H1 (cell line): ENCODE results near the gene NAA50. TPM values are rescaled to one million over a fixed set of nuclear protein-coding genes. Genes with fewer than 3 reads are reported as not detected.

ENCODE experiments used
- CTCF ChIA-PET: fragments of 300-600 bp; sonication (Branson Sonifier 250); formaldehyde crosslinking; loops from one replicate; lab custom pipeline; 2021; ENCODE audit not compliant: partially characterized antibody; lab: Charles Lee
- POLR2A ChIA-PET: fragments of 300-600 bp; sonication (Branson Sonifier 250); formaldehyde crosslinking; loops from one replicate; lab custom pipeline; 2021; ENCODE audit warnings: inconsistent platforms; ENCODE audit not compliant: partially characterized antibody; lab: Charles Lee
- DNase-seq, 2 experiments: peaks; one replicate each; pipeline versions ENCODE4 v3.0.0 to v3.0.0-alpha.2; 2010 to 2022; ENCODE audit warnings: low spot score in 2 of 2, low read depth in 1 of 2, mixed read lengths in 1 of 2
- FAIRE-seq: peaks from 2 replicates; lab custom pipeline; 2011; peaks lifted over from hg19 to GRCh38; lab: Jason Lieb, UNC
- H2AFZ ChIP-seq: 2 replicates; pipeline ENCODE4 v1.8.1; 2012; ENCODE audit warnings: low read length, inconsistent platforms
- H2AK5ac ChIP-seq: 2 replicates; pipeline ENCODE4 v1.6.1; 2013; ENCODE audit warnings: low read depth, low read length
- H2BK120ac ChIP-seq: replicated peaks from 2 replicates; pipeline ENCODE3; 2013; ENCODE audit warnings: low read depth, low read length, inconsistent platforms
- H2BK12ac ChIP-seq: 2 replicates; pipeline ENCODE4 v1.6.1; 2013; ENCODE audit warnings: low read depth, low read length
- H2BK15ac ChIP-seq: 2 replicates; pipeline ENCODE4 v1.6.1; 2013; ENCODE audit warnings: low read length
- H2BK20ac ChIP-seq: 2 replicates; pipeline ENCODE4 v1.6.1; 2013; ENCODE audit warnings: low read length
- H2BK5ac ChIP-seq: 2 replicates; pipeline ENCODE4 v1.6.1; 2013; ENCODE audit warnings: low read depth, low read length
- H3K14ac ChIP-seq: 2 replicates; pipeline ENCODE4 v1.6.1; 2013; ENCODE audit warnings: inconsistent platforms; ENCODE audit not compliant: insufficient read length
- H3K18ac ChIP-seq: 2 replicates; pipeline ENCODE4 v1.6.1; 2013; ENCODE audit warnings: low read length; ENCODE audit errors: extremely low read depth
- H3K23ac ChIP-seq: 2 replicates; pipeline ENCODE4 v1.6.1; 2013; ENCODE audit warnings: inconsistent platforms; ENCODE audit not compliant: insufficient read length
- H3K23me2 ChIP-seq: 2 replicates; pipeline ENCODE4 v1.6.1; 2013; ENCODE audit warnings: low read depth, low read length
- H3K27ac ChIP-seq: 2 replicates; pipeline ENCODE4 v1.6.1; 2011; ENCODE audit warnings: low read depth, low read length, inconsistent platforms
- H3K27me3 ChIP-seq, 4 experiments: replicated peaks in 1 of 4; 1 replicate in 1 of 4; 2 replicates in 3 of 4; pipeline versions ENCODE4 v1.6.1 to v1.8.1; 2011 to 2013; ENCODE audit warnings: low read length in 3 of 4, mild to moderate bottlenecking in 3 of 4, inconsistent platforms in 2 of 4, mixed read lengths in 2 of 4, moderate library complexity in 1 of 4; ENCODE audit not compliant: control insufficient read depth in 3 of 4, insufficient read depth in 3 of 4; ENCODE audit errors: extremely low read depth in 1 of 4
- H3K36me3 ChIP-seq, 4 experiments: 2 replicates each; pipeline versions ENCODE4 v1.6.1 to v1.8.1; 2011 to 2013; ENCODE audit warnings: mild to moderate bottlenecking in 4 of 4, low read length in 3 of 4, moderate library complexity in 2 of 4, control low read depth in 1 of 4, inconsistent platforms in 1 of 4; ENCODE audit not compliant: insufficient read depth in 4 of 4, control insufficient read depth in 2 of 4
- H3K4ac ChIP-seq: replicated peaks from 2 replicates; pipeline ENCODE3; 2013; ENCODE audit warnings: low read length, low read depth, mixed read lengths, inconsistent platforms; ENCODE audit not compliant: insufficient read length
- H3K4me1 ChIP-seq, 4 experiments: replicated peaks in 1 of 4; 1 replicate in 1 of 4; 2 replicates in 3 of 4; pipeline versions ENCODE4 v1.6.1 to v1.8.1; 2011 to 2013; ENCODE audit warnings: low read length in 3 of 4, inconsistent platforms in 2 of 4, mixed read lengths in 1 of 4; ENCODE audit not compliant: insufficient read depth in 4 of 4, control insufficient read depth in 3 of 4
- H3K4me2 ChIP-seq, 2 experiments: 2 replicates each; pipeline versions ENCODE4 v1.6.1 to v1.8.1; 2011 to 2013; ENCODE audit warnings: low read depth in 2 of 2, low read length in 2 of 2, control low read depth in 1 of 2, inconsistent platforms in 1 of 2, mild to moderate bottlenecking in 1 of 2; ENCODE audit not compliant: insufficient read depth in 1 of 2
- H3K4me3 ChIP-seq, 4 experiments: fragments of 200-600, 300-600 bp in 1 of 4; sonication (generic), shearing (Covaris generic), sonication (Bioruptor Twin) in 1 of 4; 2 replicates each; pipeline versions ENCODE4 v1.5.1 to v1.8.1; 2011 to 2016; ENCODE audit warnings: low read length in 4 of 4, low read depth in 3 of 4, control low read depth in 2 of 4, inconsistent platforms in 2 of 4, mild to moderate bottlenecking in 2 of 4, mixed read lengths in 1 of 4, moderate library complexity in 1 of 4; ENCODE audit not compliant: insufficient read depth in 2 of 4; ENCODE audit errors: extremely low read depth in 1 of 4
- H3K56ac ChIP-seq: replicated peaks from 2 replicates; pipeline ENCODE3; 2013; ENCODE audit warnings: low read depth, mild to moderate bottlenecking, mixed read lengths, low read length, inconsistent platforms; ENCODE audit not compliant: insufficient read length
- H3K79me1 ChIP-seq: 2 replicates; pipeline ENCODE4 v1.6.1; 2013; ENCODE audit warnings: low read depth, low read length, control low read depth
- H3K79me2 ChIP-seq, 2 experiments: 2 replicates each; pipeline versions ENCODE4 v1.6.1 to v1.8.1; 2012 to 2013; ENCODE audit warnings: low read length in 2 of 2, mild to moderate bottlenecking in 2 of 2, inconsistent platforms in 1 of 2; ENCODE audit not compliant: insufficient read depth in 2 of 2, control insufficient read depth in 1 of 2
- H3K9ac ChIP-seq, 4 experiments: replicated peaks in 1 of 4; 1 replicate in 1 of 4; 2 replicates in 3 of 4; pipeline versions ENCODE4 v1.6.1 to v1.8.1; 2011 to 2013; ENCODE audit warnings: low read depth in 3 of 4, low read length in 3 of 4, control low read depth in 2 of 4, mild to moderate bottlenecking in 2 of 4, moderate library complexity in 2 of 4, inconsistent platforms in 1 of 4; ENCODE audit errors: extremely low read depth in 1 of 4
- H3K9me3 ChIP-seq, 2 experiments: 2 replicates each; pipeline versions ENCODE4 v1.6.1 to v1.8.1; 2012 to 2013; ENCODE audit warnings: mild to moderate bottlenecking in 2 of 2, moderate library complexity in 2 of 2, control low read depth in 1 of 2, inconsistent platforms in 1 of 2, low read depth in 1 of 2, low read length in 1 of 2, mixed read lengths in 1 of 2; ENCODE audit not compliant: insufficient read depth in 2 of 2
- H4K20me1 ChIP-seq, 2 experiments: replicated peaks in 1 of 2; 2 replicates each; pipeline versions ENCODE3 to v1.8.1; 2011 to 2013; ENCODE audit warnings: inconsistent platforms in 2 of 2, low read length in 2 of 2, mild to moderate bottlenecking in 1 of 2; ENCODE audit not compliant: insufficient read depth in 2 of 2, control insufficient read depth in 1 of 2
- H4K5ac ChIP-seq: 2 replicates; pipeline ENCODE4 v1.6.1; 2013; ENCODE audit warnings: low read length, low read depth, mixed read lengths, inconsistent platforms; ENCODE audit not compliant: insufficient read length
- H4K8ac ChIP-seq: 2 replicates; pipeline ENCODE4 v1.8.0; 2013; ENCODE audit warnings: mild to moderate bottlenecking, moderate library complexity, low read length, inconsistent platforms; ENCODE audit not compliant: insufficient read depth; ENCODE audit errors: extremely low read depth
- H4K91ac ChIP-seq: replicated peaks from 2 replicates; pipeline ENCODE3; 2013; ENCODE audit warnings: low read length, mixed read lengths, inconsistent platforms; ENCODE audit not compliant: insufficient read length
- ASH2L ChIP-seq: fragments of 200-600, 300-600 bp; sonication (generic); IDR thresholded peaks from one replicate; pipeline ENCODE4 v1.7.1; 2017; ENCODE audit warnings: low read length
- CHD1 ChIP-seq: IDR thresholded peaks from 2 replicates; pipeline ENCODE4 v1.6.1; 2012; ENCODE audit warnings: low read depth, low read length, improper control_type of control experiment
- POLR2AphosphoS5 ChIP-seq: IDR thresholded peaks from 2 replicates; pipeline ENCODE4 v1.6.1; 2011; ENCODE audit warnings: low read depth, low read length
- RAD21 ChIP-seq, 2 experiments: IDR thresholded peaks in 1 of 2; conservative IDR thresholded peaks in 1 of 2; 2 replicates each; pipeline ENCODE4 v1.6.1; 2011; ENCODE audit warnings: low read depth in 2 of 2, low read length in 2 of 2, improper control_type of control experiment in 1 of 2, inconsistent platforms in 1 of 2, mild to moderate bottlenecking in 1 of 2, moderate library complexity in 1 of 2
- RBBP5 ChIP-seq: IDR thresholded peaks from 2 replicates; pipeline ENCODE4 v1.7.1; 2012; ENCODE audit warnings: low read depth, mild to moderate bottlenecking, inconsistent platforms, low read length, moderate library complexity, borderline replicate concordance
- RNF2 ChIP-seq: fragments of 200-900, 300-1000 bp; sonication (generic); IDR thresholded peaks from 2 replicates; pipeline ENCODE4 v1.7.1; 2016; ENCODE audit warnings: borderline replicate concordance, low read depth, mild to moderate bottlenecking, antibody characterized with exemption, low read length; ENCODE audit not compliant: poor library complexity, severe bottlenecking; ENCODE audit errors: missing control alignments
- SIN3A ChIP-seq, 2 experiments: IDR thresholded peaks in 1 of 2; conservative IDR thresholded peaks in 1 of 2; 2 replicates each; pipeline ENCODE4 v1.6.1; 2011 to 2012; ENCODE audit warnings: low read length in 2 of 2, improper control_type of control experiment in 1 of 2, low read depth in 1 of 2, mild to moderate bottlenecking in 1 of 2
- SP2 ChIP-seq: IDR thresholded peaks from 2 replicates; pipeline ENCODE4 v1.6.1; 2012; ENCODE audit warnings: mild to moderate bottlenecking, low read length, inconsistent platforms
- TBP ChIP-seq: IDR thresholded peaks from 2 replicates; pipeline ENCODE4 v1.6.1; 2011; ENCODE audit warnings: low read depth, low read length, improper control_type of control experiment
- WGBS, 2 experiments: shearing (Covaris generic) in 1 of 2; methylation state at CpG; one replicate each; pipeline versions ENCODE4 v1.1.6 to v1.1.7; 2013 to 2015; ENCODE audit warnings: low lambda C conversion rate in 2 of 2, mixed read lengths in 2 of 2, inconsistent platforms in 1 of 2, low coverage in 1 of 2, missing lambda C conversion rate in 1 of 2; ENCODE audit not compliant: insufficient replicate concordance in 2 of 2, insufficient coverage in 1 of 2, insufficient read length in 1 of 2; ENCODE audit errors: extremely low coverage in 1 of 2, missing lambda C conversion rate in 1 of 2; 5-methylcytosine and 5-hydroxymethylcytosine counted together
- polyA plus RNA-seq, 7 experiments: library from polyadenylated mRNA; depleted of rRNA in 3 of 7; stranded (reverse) in 5 of 7; unstranded in 2 of 7; fragments of >200 nt in 5 of 7; fragments of 200-250 nt in 2 of 7; gene quantifications; 1 replicate in 5 of 7; 2 replicates in 1 of 7; 4 replicates in 1 of 7; pipeline versions ENCODE4 v1.2.1 to v1.2.3, GENCODE V29; 2011 to 2013; ENCODE audit warnings: missing spikeins in 2 of 7, mixed read lengths in 2 of 7
- total RNA-seq: library from RNA; stranded (reverse); fragmentation: NEBNext Ultra II Directional; extraction: Animal tissue kit (Norgen Biotek cat#: 25700); gene quantifications from 2 replicates; pipeline ENCODE4 v1.2.1, GENCODE V29; 2021

The NAA50 gene
- total and polyA plus RNA-seq, 2 of the 8 experiments (the other 6 are each of a cell fraction or from before 2014, with no cell fraction given), result 46.6 to 231 TPM

DNA sequence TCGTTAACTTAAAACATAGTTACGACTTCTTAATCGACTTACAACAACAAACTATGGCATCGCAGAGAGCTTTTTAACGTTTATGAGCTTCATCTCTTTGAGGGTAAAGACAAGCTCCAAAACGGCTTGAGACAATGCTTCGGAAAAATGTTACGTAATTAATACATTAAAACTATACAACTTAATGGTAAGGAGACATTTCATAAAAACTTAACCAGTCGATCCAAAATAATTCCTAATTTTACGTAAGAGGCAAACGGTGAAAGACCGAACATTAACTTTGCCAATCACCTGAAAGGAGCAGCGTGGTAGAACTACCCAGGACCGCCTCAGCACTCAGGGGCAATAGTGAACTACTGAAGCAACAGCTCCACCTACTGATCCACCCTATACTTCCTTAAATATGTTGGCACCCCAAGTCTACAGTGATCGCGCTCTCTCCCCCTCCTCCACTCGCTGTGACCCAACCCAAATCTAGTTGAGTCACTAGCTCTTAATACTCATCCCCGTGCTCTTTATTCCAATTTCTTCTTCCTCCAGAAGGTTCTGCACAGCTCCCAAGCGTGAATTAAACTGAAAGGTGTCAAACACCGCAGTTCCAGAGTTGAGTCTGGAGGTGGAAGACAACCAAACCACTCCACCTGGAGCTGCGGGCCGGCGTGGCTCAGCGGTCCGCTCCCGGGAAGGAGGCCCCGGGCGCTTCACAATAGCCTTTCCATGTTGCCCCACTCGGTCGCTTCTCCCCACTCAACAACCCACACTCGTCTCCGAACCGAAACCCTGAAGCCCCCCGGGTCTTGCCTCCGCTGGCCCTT is 901 bp downstream of the NAA50 start:
- H3K4me3 ChIP-seq, result peak overlapping the region; percentile 95 to 100 (median 98)
- H3K79me2 ChIP-seq, result peaks cover 29 to 88% of the 10 kb centered on the region in 2 experiments
- no peaks in the 10 kb centered on the region; the same call in 1 of the 2 replicates for H3K79me1 ChIP-seq
- H2BK20ac ChIP-seq, result no peak overlapping the region
- H4K8ac ChIP-seq, result peak overlapping the region; percentile 99
- H2BK12ac ChIP-seq, result no peak overlapping the region
- peak overlapping the region; percentile 84; the same call in 1 of the 2 replicates for H3K18ac ChIP-seq
- H3K27ac ChIP-seq, result peak overlapping the region; percentile 99
- H3K14ac ChIP-seq, result no peak overlapping the region
- H2AK5ac ChIP-seq, result no peak overlapping the region
- H2BK5ac ChIP-seq, result peak overlapping the region; percentile 82
- H2BK15ac ChIP-seq, result no peak overlapping the region
- H3K4ac ChIP-seq, result no peak overlapping the region
- peaks cover 0 to 6% (median 2%) of the 10 kb centered on the region in 4 experiments; a peak in 4 of 7 replicates for H3K4me1 ChIP-seq
- peak overlapping the region; percentile 35 for H4K5ac ChIP-seq
- no peak overlapping the region for H3K23ac ChIP-seq
- peaks cover 0 to 7% of the 10 kb centered on the region in 2 experiments for H4K20me1 ChIP-seq
- POLR2A ChIA-PET, result interaction anchor here (1.0 to 3.4 kb wide), 10 partner anchors 9 to 726 kb away, joined by 3 to 21 read pairs (median 4); a partner anchor contains a TSS
- 2% methylated on average over 35 of the region's 35 CpGs; no CpG with 5 or more reads in 1 of the 2 experiments for WGBS, 2 experiments
- peak overlapping the region; percentile 88 for H3K56ac ChIP-seq
- H3K23me2 ChIP-seq, result peaks cover 13% of the 10 kb centered on the region
- peak overlapping the region; percentile 90 to 98 (median 94) for H3K9ac ChIP-seq
- DNase-seq (peak in 1 of 2 experiments; percentile 34), FAIRE-seq (peak; percentile 89)
- H2BK120ac ChIP-seq, result no peak overlapping the region
- H3K27me3 ChIP-seq, result no peaks in the 10 kb centered on the region
- H3K4me2 ChIP-seq, result peak overlapping the region; percentile 85 to 99
- no peaks in the 10 kb centered on the region for H3K36me3 ChIP-seq
- no peak overlapping the region for H2AFZ ChIP-seq
- CTCF ChIA-PET, result interaction anchor here (0.5 to 3.0 kb wide), 33 partner anchors 10 to 1855 kb away, joined by 3 to 34 read pairs (median 4); no protein-coding TSS in a partner anchor
- peak overlapping the region; percentile 96 for H4K91ac ChIP-seq
- no peaks in the 10 kb centered on the region for H3K9me3 ChIP-seq
- TF ChIP-seq ASH2L (no peak), RNF2 (no peak), CHD1 (no peak), POLR2AphosphoS5 (peak; percentile 73), RAD21 (IDR thresholded peaks at IDR 0.05 in 1 of 2, conservative IDR thresholded peaks at IDR 0.05 in 1 of 2; ENCODE audit: low read depth in 2 of 2, low read length in 2 of 2) (peak; percentile 71 to 80), SP2 (no peak), RBBP5 (no peak), SIN3A (conservative IDR thresholded peaks at IDR 0.05 in 1 of 2, IDR thresholded peaks at IDR 0.05 in 1 of 2; ENCODE audit: low read depth in 1 of 2, low read length in 2 of 2) (peak in 1 of 2 experiments; percentile 82; a peak in 1 of 4 replicates), TBP (peak; percentile 33; the same call in 1 of the 2 replicates)
